GM18868 (cell line): ENCODE results near the gene LENEP.

Source experiments
- ATAC-seq: cut with Tn5 transposase; IDR thresholded peaks from one replicate; pipeline ENCODE4 v1.9.1; 2021; ENCODE audit warnings: mild to moderate bottlenecking, moderate library complexity; ENCODE audit not compliant: unreplicated experiment

LENEP gene

DNA sequence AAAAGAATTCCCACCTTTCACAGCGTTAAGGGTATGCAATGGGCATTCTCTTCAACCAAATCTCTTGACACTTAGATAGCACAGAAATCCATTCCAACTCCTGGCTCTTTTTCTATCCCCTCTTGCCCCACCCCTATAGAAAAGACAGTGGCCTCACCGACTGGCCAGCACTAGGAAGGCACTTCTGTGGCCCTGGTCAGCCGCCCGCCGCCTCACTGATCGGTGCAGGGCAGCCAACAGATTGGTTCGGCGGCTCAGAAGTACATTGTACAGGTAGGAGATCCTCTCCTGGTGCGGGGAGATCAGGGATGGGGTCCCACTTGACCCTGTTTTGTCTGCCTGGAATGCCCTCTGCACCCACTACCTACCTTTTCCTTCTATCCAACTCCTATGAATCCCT lies 30.9 kb downstream of the LENEP start:
- ATAC-seq = no peak

DNA sequence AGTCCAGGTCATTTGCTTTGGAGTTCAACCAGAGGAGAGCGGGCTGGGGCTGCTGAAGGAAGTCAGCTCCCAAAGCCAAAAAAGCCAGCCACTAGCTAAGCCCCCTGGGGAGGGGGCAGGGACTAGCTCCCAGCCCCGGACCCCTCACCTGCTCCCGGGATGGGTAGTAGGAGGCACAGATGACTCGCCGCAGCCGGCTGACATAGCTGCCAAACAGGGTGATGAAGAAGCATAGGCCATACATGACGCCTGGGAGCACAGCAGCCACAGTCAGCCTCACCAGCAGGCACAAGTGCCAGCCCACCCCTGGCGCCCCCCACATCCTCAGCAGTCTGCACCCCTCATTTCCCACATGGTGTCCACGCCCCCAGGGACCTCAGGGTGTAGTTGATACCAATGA lies 32.8 kb downstream of the LENEP start:
- ATAC-seq = no peak

DNA sequence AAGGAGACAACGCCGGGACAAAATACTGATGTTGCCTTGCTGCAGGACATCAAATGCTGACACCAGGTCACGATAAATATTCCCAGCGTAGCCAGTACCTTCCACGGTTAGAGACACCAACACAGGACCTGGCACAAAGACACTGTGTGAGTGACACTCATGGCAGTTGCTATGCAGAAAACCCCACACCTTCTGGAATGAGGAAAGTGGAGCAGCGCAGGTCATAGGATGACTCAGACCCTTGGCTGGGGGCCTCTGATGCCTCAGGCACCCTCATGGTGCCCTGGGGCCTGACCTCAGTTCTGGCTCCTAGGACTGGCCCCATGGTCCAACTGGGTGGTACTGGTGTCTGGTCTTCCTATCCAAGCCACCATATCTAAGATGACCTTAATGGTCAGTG lies 33.2 kb downstream of the LENEP start:
- no peak for ATAC-seq

DNA sequence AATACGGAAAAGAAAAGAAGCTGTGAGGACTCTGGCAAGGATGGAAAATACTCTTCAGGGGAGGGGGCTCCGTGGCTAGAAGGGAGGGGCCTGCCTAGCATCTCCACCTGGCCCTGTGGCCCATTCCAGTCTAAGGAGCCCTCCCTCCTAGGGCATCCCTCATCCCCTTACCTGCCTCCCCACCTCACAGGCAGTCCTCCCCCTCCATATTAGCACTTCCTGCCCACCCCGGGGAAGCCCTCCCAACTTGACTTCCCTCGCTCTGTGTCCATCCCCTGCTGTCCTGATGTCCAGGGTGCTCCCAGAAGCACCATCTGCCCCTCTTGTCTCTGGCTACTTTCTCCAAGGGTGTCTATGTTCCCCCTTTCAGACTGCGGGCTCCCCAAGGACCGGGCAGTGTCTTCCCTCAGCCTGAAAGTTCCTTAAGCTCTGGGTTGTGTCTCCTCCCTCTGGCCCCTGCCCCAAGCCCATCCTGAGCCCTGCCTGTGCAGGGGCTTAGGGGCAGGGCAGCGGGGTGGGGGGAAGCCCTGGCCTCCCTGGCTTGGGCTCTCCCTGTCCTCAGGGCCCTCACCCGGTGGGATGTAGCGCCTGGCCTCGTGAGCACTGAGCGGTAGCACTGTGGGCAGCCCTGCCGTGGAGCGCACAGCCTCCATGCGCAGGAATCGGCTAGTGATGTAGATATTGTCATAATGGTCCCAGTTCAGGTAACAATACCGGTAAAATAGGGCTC lies 36.3 kb downstream of the LENEP start:
- ATAC-seq = no peak

DNA sequence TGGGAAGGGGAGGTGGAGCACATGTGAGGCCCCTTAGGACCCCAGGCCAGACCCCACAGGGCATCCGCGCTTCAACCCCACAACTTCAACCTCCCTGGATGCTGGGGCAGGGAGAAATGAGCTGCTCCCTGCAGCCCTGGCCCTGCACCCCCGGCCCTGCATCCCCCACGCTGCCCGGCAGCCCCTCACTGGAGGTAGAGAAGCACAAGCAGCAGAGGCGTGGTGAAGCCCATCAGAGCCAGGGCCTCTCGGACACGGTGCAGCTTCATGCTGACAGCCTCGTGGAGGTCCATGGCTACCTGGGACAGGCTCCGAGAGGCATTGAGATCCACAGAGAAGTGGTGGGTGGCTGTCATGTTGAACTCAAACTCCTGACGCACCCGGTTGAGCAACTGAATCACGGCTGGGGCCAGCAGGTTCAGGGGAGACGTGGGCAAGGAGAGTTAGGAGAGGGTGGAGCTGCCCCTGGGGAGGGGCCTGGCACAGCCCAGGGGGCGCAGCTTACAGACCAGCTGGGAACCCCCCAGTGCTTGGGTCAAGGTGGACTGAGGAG lies 36.9 kb downstream of the LENEP start:
- no peak for ATAC-seq

DNA sequence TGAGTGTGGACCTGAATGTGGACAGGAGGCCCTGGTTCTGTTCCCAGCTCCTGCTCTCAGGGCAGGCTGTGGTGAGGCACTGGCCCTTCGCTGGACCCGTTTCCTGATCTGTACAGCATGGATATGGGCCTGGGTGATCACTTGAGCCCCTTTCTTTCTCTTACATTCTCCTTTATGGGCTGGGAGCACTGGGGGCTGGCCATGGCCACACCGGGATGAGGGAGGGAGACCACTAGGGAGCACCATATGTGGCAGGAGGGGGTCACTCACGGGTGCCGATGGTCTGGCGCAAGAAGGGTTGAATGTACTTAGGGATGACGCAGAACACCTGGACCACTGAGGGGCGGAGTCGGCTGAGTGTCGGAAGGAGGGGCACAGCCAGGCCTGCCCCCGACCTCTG lies 37.5 kb downstream of the LENEP start:
- ATAC-seq = no peak

DNA sequence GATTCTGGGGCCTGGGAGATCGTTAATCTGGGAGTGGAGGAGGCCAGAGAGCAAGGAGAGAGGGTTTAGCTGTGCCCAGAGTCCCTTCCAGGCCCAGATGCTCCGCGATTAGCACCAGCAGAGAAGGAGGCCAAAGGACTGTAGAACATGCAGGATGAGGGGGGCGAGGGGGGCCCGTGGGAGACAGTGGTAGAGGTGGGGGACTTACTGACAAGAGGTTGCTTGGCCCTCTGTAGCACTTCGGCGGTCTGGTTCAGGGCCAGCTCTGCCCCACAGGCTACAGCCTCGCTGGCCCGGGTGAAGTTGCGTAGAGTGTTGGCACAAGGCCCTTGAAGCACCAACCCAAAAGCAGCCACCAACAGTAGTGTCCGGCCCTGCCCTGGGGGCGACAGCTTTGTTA lies 39.5 kb downstream of the LENEP start:
- no peak for ATAC-seq

DNA sequence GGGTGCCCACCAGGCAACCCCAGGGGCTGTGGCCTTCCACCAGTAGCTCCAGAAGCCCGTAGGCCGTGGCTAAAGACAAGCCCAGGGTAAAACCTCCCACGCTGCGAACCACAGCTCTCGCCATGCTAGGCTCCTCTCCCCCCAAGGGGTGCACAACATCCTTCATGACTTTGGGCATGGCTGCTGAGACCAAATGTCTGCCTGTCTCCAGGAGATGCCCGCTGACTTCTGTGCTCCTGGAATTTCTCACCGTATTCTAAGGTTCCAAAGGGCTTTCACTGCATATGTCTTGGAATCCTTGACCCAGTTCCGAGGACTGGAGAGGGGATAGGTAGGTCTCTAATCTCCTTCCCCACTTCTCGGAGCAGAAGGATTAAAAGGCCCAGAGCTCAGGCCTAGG lies 40.1 kb downstream of the LENEP start, which contains the start of the genes DCST1 and DCST2:
Gene DCST1, plus strand, starts transcription at position 301 of the 400 bp plus-strand sequence. CDS start 213 bp downstream, outside the sequence.
Gene DCST2, minus strand, starts transcription at position 258 of the 400 bp plus-strand sequence. Its CDS starts 80 bp downstream, at position 178.
- no peak for ATAC-seq

DNA sequence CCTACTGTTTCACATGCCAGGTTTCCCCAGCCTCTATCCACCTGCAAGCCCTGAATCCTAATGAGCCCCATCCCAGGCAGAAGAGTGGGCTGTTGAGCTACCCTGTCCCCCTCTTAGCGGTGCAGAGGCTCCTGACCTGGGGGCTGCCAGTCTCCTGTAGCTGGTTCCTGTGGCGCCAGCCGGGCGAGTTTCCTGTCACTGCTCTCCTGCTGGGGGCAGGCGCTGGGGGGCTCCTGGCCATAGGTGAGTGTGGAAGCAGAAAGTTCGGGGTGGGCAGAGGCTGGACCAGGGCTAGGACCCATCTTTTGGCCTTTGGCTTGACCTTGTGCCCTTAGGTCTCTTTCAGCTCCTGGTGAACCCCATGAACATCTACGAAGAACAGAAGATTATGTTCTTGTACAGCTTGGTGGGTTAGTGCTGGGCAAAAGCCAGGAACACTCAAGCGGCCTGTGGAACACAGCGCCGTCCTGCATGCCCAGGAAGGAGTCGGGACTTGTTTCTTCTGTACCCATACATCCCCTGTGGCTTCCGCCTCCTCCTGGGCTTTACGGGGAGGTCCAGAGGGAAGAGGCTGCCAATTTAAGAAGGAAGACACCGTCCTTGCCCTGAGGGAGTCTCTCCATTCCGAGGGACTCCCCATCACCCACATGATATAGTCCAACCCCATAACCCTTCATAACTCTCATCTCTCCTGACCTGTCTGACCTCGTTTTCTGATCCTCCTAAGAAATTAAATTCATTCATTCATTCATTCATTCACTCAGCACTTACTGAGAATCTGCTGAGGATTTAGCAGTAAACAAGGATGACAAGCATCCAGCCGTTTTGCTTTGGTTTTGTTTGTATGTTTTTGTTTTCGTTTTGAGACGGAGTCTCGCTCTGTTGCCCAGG lies 41.2 kb downstream of the LENEP start:
- ATAC-seq = no peak

DNA sequence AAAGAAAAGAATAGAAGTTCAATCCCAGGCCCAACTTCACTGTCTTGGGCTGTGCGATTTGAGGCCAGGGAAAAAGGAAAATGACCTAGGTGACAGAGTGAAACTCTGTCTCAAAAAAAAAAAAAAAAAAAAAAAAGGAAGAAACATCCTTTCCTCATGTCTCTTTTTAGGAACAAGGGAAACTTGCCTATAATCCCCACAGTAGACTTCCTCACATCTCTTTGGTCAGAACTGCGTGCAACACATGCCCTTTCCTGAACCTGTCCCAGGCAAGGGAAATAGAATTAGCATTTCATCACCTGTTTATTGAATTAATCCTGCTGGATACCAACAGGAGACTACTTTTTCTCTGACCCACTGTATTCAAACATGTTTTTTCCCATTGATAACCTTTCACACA lies 42.5 kb downstream of the LENEP start:
- ATAC-seq = no peak

DNA sequence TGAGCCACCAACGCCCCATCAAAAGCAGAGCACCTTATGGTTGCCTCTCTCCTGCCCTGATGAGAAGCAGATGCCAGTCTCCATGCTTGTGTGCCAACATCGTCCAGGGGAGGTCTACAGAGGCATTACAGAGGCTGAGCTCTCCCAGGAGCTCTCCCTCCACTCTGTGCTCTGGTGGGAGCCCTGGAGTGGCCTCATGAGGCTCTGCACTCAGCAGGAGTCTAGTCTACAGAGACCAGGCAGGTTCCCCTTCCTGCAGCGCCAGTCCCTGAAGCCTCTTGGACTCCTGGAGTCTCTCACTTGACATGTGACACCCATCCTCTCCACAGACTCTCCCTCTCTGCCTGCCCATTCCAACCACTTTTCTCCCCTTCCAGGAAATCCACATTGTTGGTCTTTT lies 43.7 kb downstream of the LENEP start:
- ATAC-seq = no peak

DNA sequence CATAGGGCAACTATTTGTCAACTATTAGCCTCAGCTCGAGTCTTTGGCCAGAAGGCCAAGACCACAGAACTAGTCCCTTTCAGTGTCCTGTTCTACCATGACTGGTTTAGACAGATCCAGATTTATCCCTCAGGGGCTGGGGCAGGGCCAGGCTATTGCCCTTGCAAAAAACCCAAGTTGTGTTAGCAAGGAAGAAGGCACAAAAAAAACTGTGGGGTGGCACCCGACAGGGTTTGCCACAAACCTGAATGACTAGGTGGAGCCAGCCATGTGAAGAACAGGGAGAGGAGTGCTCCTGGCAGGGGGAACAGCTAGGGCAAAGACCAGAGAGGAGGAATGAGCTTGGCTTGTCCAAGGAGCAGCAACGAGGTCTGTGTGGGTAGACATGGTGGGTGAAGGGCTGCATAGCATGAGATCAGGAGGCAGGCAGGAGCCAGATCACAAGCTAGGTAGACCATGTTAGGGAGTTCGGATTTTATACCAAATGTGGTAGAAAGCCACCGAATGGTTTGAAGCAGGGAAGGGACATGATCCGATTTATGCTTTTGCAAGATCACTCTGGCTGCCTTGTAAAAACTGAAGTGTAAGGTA lies 44.6 kb downstream of the LENEP start:
- ATAC-seq = no peak

DNA sequence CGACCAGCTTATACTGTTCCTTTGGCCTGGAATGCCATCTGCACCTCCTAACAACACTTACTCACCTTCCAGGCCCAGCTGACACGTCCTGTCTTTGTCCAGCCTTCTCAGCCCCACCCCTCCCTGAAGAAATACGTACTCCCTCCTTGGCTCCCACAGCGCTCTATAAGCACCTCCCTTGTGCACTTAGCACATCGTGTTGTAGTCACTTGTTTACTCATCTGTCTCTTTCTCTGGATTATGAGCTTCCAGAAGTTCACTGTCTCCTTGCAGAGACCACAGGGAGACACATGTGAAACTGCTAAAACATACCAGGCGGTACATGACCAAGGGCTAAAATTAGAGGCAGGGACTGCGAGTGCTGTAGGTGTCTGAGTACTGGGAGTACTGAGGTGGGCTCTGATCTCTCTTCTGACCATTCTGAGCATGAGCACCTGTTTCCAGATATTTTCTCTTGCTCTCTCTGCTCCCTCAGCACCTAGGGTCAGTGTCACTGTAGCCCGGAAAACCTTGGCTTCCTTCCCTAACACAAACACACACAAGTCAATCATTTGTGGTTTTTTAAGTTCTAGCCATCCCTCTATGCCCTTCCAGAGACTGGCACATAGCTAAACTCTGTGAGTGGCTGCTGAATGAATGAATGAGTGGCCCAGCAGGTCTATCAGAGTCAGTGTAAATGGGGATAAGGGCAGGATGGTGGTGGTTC lies 45.4 kb downstream of the LENEP start:
- no peak for ATAC-seq

DNA sequence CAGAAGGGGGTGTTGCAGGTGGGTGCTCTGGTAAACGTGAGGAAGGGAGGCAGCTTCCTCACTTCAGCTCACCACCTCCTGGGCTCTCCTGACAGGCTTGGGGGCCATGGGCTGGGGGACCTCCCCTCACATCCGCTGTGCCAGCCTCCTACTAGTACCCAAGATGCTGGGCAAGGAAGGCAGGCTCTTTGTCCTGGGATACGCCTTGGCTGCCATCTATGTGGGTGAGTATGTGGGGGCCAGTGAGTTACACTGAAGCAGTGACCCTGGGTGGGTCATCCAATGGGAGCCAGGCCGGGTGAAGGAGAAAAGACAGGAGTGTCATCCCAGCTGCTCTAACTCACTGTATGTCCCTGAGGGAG lies 45.9 kb downstream of the LENEP start:
- ATAC-seq = no peak

DNA sequence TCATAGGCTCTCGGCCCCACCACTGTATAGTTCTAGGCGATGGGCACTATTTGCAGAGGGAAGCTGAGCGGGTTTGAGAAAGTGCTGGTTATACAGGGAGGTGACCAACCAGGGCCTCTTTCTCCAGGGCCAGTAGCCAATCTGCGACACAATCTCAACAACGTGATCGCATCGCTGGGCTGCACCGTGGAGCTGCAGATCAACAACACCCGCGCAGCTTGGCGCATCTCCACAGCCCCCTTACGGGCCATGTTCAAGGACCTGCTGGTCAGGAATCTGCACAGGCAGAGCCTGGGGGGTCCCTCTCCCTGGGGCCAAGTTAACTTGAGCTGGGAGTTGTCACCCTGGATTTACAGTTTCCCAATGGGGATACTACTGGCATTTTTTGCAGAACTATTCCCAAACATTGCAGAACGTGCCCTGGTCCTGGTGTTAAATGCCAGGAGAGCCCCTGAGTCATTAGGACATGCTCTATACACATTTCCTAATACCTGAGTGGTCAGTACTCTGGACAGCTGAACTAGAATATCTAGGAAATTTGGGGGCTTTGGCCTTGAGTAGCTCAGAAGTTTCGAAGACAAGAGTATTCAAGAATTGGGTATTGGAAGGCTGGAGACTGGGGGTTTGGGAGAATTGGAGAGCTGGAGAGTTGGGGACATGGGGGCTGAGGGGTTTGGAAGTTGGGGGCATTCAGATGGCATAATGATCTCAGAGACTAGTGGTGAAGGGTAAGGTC lies 47.1 kb downstream of the LENEP start:
- no peak for ATAC-seq

DNA sequence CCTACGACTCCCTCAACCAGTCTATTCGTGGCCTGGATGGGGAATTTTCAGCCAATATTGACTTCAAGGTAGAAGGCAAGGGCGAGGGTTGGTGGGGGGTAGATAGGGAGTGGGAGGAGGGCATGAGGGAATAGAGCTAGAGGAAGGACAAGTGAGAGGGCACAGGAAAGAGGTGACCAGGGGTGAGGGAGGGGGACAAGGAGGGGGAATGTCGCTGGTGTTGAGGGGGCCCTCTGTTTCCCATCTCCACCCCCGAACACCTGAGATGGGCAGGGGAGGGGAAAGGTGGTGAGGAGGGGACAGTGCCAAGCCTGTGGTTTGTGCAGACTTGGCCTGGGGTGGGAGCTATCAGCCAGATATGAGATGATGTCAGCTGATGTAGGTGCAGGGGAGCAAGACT lies 49.4 kb downstream of the LENEP start:
- ATAC-seq = no peak

DNA sequence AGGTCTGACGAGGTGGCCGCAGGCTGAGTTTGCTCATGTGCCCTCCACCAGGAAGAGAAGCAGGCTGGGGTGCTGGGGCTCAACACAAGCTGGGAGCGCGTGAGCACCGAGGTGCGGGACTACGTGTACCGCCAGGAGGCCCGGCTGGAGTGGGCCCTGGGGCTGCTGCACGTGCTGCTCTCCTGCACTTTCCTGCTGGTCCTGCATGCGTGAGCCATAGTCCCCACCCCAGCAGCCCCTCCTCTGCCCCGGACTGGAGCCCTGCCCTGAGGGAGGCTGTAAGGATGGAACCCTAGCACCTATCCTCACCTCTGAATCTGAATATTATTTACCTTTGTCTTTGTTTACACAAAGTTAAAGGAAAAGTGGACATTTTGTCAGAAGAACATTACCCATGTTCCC lies 49.9 kb downstream of the LENEP start:
- ATAC-seq = no peak

DNA sequence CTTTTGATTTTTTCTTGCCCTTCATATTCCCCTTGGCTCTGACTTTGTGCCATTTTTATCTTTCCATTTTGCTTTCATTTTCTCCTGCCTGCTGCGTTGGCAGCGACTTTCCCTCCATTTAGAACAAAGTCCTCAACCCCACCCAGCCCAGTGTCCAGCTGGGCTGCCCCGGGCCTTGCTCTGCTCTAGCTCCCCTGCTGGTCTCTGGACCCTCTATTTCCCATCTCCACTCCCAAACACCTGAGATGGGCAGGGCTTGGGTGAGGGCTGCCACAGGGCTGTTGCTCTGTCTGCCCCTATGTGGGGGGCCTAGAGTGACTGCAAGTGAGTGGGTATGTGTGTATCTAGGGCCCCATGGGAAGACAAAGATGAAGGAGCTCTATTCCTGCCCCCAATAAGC lies 50.4 kb downstream of the LENEP start:
- no peak for ATAC-seq
